ENCODE data around the gene TGM1. TPM values are rescaled to one million over a fixed set of nuclear protein-coding genes. Genes with fewer than 3 reads are reported as not detected.

Gene TGM1
- total and polyA plus RNA-seq, 4 donors, result 0.28 to 1.5 (median 0.76) TPM

DNA sequence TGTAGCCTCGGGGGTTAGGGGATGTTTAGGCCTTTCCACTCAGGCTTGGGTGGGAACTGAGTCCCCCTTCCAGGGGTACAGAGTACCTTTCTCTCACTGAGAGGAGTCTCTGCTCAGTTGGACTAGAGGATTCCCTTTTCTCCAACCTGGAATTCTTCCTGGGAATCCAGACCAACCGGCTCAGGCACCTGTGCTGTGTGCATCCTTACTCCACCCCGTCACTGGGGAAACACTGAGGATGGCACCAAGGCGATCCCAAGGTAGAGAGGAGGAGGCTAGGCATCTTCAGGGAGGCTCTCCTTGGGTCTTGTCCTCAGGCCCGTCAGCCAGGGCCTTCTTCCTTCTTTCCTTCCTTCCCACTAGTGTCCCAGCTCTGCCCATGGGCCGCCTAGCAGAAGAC lies 871 bp upstream of the TGM1 start (continued):
- no peak for TF ChIP-seq REST (IDR thresholded peaks at IDR 0.05)

DNA sequence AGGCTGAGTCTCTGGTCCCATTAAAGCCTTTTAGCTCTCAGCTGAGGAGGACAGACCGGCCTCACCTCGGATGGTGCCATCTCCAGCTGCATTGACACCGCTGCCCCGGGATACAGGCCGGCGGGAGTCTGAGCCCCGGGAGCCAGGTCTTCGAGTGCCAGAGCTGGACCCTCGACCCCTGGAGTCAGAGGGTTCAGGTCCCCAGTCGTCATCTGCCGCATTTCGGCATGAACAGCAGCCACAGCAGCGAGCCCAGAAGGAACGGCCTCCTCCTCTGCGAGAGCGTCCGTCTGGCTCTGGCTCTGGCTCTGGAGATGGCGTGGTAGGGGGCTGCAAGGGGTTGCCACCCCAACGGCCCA lies 1.0 kb downstream of the TGM1 start:
- TF ChIP-seq, protein P1, sequence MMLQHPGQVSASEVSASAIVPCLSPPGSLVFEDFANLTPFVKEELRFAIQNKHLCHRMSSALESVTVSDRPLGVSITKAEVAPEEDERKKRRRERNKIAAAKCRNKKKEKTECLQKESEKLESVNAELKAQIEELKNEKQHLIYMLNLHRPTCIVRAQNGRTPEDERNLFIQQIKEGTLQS (IDR thresholded peaks at IDR 0.05), result no peak
- TF ChIP-seq RXRA (IDR thresholded peaks at IDR 0.05), result no peak
- TF ChIP-seq MAX (IDR thresholded peaks at IDR 0.05), result no peak
- no peak for TF ChIP-seq JUND (IDR thresholded peaks at IDR 0.05)
- TF ChIP-seq HNF4G (IDR thresholded peaks at IDR 0.05), result no peak
- TF ChIP-seq TAF1 (conservative IDR thresholded peaks at IDR 0.05), result no peak
- Histone ChIP-seq H3K4me3 (ENCODE audit: low read depth in 1 of 3, low read length in 3 of 3) (no peak overlapping the region), H3K4me1 (ENCODE audit: control insufficient read depth in 4 of 4, insufficient read depth in 4 of 4, low read length in 3 of 4) (no peaks in the 10 kb centered on the region), H3K9ac (ENCODE audit: low read depth in 1 of 2, low read length in 2 of 2) (no peak overlapping the region), H3K27me3 (ENCODE audit: control insufficient read depth in 4 of 4, insufficient read depth in 4 of 4, low read length in 3 of 4) (no peaks in the 10 kb centered on the region), H3K27ac (ENCODE audit: low read depth in 1 of 2, low read length in 2 of 2) (no peak overlapping the region), H3K9me3 (ENCODE audit: control insufficient read depth in 4 of 4, low read length in 3 of 4) (no peaks in the 10 kb centered on the region), H3K36me3 (ENCODE audit: control insufficient read depth in 4 of 4, insufficient read depth in 3 of 4, low read depth in 1 of 4, low read length in 3 of 4) (peaks cover 0 to 23% (median 3%) of the 10 kb centered on the region in 4 donors)
- 94% methylated on average over 19 of the region's 19 CpGs for WGBS
- no peak for DNase-seq (ENCODE audit: low spot score)

DNA sequence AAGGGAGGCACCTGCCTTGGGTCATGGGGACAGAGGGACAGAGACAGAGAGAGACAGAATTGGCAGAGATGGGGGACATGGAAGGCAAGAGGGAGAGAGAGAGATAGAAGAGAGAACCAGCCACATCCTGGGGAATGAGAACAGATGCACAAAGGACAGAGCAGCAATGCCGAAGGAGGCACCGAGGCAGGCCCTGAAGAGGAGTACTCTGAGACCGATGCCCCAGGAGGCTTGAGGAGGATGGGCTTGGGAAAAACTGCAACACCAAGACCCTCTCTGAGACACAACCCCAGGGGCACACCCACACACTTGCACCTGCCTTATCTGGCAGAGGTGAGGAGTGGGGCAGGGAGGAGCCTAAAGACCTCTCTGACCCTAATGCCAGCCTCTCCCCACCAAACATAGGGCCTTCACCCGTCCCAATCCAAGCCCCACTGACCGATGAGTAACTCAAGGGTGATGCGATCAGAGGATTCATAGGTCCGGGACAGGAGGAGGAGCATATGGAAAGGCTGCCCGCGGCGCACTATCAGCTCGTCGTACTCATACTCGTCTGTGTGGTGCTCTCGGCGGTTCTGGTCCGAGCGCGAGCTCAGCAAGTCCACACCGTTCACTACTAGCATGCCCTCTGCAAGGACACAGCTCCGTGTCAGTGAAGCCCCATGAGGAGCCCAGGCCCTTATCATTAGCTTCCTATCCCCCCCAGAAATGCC lies 1.6 kb downstream of the TGM1 start:
- DNase-seq (ENCODE audit: low spot score), result no peak
- Histone ChIP-seq H3K36me3 (ENCODE audit: control insufficient read depth in 4 of 4, insufficient read depth in 3 of 4, low read depth in 1 of 4, low read length in 3 of 4) (peaks cover 0 to 18% (median 3%) of the 10 kb centered on the region in 4 donors), H3K4me3 (ENCODE audit: low read depth in 1 of 3, low read length in 3 of 3) (no peak overlapping the region), H3K9ac (ENCODE audit: low read depth in 1 of 2, low read length in 2 of 2) (no peak overlapping the region), H3K9me3 (ENCODE audit: control insufficient read depth in 4 of 4, low read length in 3 of 4) (no peaks in the 10 kb centered on the region), H3K4me1 (ENCODE audit: control insufficient read depth in 4 of 4, insufficient read depth in 4 of 4, low read length in 3 of 4) (no peaks in the 10 kb centered on the region), H3K27ac (ENCODE audit: low read depth in 1 of 2, low read length in 2 of 2) (no peak overlapping the region), H3K27me3 (ENCODE audit: control insufficient read depth in 4 of 4, insufficient read depth in 4 of 4, low read length in 3 of 4) (no peaks in the 10 kb centered on the region)
- TF ChIP-seq JUND (IDR thresholded peaks at IDR 0.05), result no peak
- no peak for TF ChIP-seq HNF4G (IDR thresholded peaks at IDR 0.05)
- no peak for TF ChIP-seq FOXA1 (IDR thresholded peaks at IDR 0.05)
- TF ChIP-seq NR2F2 (IDR thresholded peaks at IDR 0.05), result no peak
- no peak for TF ChIP-seq YY1 (IDR thresholded peaks at IDR 0.05)
- TF ChIP-seq, protein P2, sequence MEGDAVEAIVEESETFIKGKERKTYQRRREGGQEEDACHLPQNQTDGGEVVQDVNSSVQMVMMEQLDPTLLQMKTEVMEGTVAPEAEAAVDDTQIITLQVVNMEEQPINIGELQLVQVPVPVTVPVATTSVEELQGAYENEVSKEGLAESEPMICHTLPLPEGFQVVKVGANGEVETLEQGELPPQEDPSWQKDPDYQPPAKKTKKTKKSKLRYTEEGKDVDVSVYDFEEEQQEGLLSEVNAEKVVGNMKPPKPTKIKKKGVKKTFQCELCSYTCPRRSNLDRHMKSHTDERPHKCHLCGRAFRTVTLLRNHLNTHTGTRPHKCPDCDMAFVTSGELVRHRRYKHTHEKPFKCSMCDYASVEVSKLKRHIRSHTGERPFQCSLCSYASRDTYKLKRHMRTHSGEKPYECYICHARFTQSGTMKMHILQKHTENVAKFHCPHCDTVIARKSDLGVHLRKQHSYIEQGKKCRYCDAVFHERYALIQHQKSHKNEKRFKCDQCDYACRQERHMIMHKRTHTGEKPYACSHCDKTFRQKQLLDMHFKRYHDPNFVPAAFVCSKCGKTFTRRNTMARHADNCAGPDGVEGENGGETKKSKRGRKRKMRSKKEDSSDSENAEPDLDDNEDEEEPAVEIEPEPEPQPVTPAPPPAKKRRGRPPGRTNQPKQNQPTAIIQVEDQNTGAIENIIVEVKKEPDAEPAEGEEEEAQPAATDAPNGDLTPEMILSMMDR (IDR thresholded peaks at IDR 0.05; ENCODE audit: low read depth, low read length, missing input control), result no peak
- no peak for TF ChIP-seq SP1 (IDR thresholded peaks at IDR 0.05)
- no peak for TF ChIP-seq RAD21 (IDR thresholded peaks at IDR 0.05)
- TF ChIP-seq EGR1 (IDR thresholded peaks at IDR 0.05; ENCODE audit: low read depth in 2 of 2), result no peak
- 96% methylated on average over 20 of the region's 20 CpGs for WGBS

All from liver (tissue), 9 donors.